Right renal cortex interstitium (tissue), 3 donors: ENCODE results near the gene POLE. TPM values are rescaled to one million over a fixed set of nuclear protein-coding genes. Genes with fewer than 3 reads are reported as not detected.

ENCODE experiments used
- DNase-seq, 3 donors: peaks; one replicate each; pipeline ENCODE4 v3.0.0-alpha.2; 2013; ENCODE audit warnings: low read depth in 3 of 3, low spot score in 2 of 3
- polyA plus RNA-seq, 3 donors: library from polyadenylated mRNA; unstranded; fragments of 120-200 nt; gene quantifications; one replicate each; pipeline ENCODE4 v1.2.1, GENCODE V29; 2013; ENCODE audit not compliant: insufficient read length in 3 of 3

The POLE gene
- polyA plus RNA-seq, 3 donors: 44.5 to 45.7 (median 44.5) TPM

- no peak for DNase-seq
These were observed 9.7 kb downstream of the POLE start for GRCh38 chr12:132677492-132677891.

GRCh38 chr12:132675757-132676432 lies 11.2 kb downstream of the POLE start:
- no peak for DNase-seq

GRCh38 chr12:132674561-132674960 lies 12.6 kb downstream of the POLE start:
- DNase-seq: no peak

- DNase-seq: no peak
These were observed 13.6 kb downstream of the POLE start for GRCh38 chr12:132673288-132674179.

GRCh38 chr12:132672678-132673077 lies 14.5 kb downstream of the POLE start:
- no peak for DNase-seq

GRCh38 chr12:132672116-132672515 lies 15.0 kb downstream of the POLE start:
- no peak for DNase-seq

GRCh38 chr12:132669166-132669879 lies 17.8 kb downstream of the POLE start:
- no peak for DNase-seq

GRCh38 chr12:132668191-132669088 lies 18.7 kb downstream of the POLE start:
- no peak for DNase-seq

GRCh38 chr12:132665794-132666193 lies 21.3 kb downstream of the POLE start:
- no peak for DNase-seq

GRCh38 chr12:132665149-132665491 lies 22.0 kb downstream of the POLE start:
- DNase-seq: no peak

GRCh38 chr12:132664206-132665148 lies 22.7 kb downstream of the POLE start:
- DNase-seq: no peak

GRCh38 chr12:132662901-132663755 lies 24.0 kb downstream of the POLE start:
- DNase-seq: no peak

- no peak for DNase-seq
These were observed 25.2 kb downstream of the POLE start for GRCh38 chr12:132661972-132662371.

- DNase-seq: no peak
These were observed 26.1 kb downstream of the POLE start for GRCh38 chr12:132660996-132661395.

- DNase-seq: no peak
These were observed 27.1 kb downstream of the POLE start for GRCh38 chr12:132660052-132660451.

GRCh38 chr12:132659146-132659545 lies 28.0 kb downstream of the POLE start:
- no peak for DNase-seq

- DNase-seq: no peak
These were observed 28.8 kb downstream of the POLE start for GRCh38 chr12:132658149-132658894.
